K562 (cell line): ENCODE measurements around the gene MRPL44. TPM values are rescaled to one million over a fixed set of nuclear protein-coding genes. Genes with fewer than 3 reads are reported as not detected.

Source experiments
- ATAC-seq: fragments of 200-7000 bp; cut with Tn5 transposase; 3 replicates; pipeline ENCODE4 v1.9.1; 2020; ENCODE audit warnings: moderate library complexity
- BruUV-seq: library from RNA; stranded (reverse); fragments of 400-500 nt; replicated peaks from 2 replicates; lab custom pipeline; 2021; lab: Mats Ljungman, UMichigan
- CTCF ChIA-PET: fragments of 300-600 bp; formaldehyde crosslinking; extraction: SDS; loops from one replicate; lab custom pipeline; 2021; ENCODE audit warnings: low intra/inter-chr PET ratio; lab: Yijun Ruan, JAX
- POLR2A ChIA-PET: fragments of 300-600, 350-650 bp; sonication (Branson Sonifier 250); formaldehyde crosslinking; extraction: SDS; loops from one replicate; lab custom pipeline; 2021; ENCODE audit warnings: antibody characterized with exemption, inconsistent platforms; lab: Yijun Ruan, JAX
- DNase-seq, 4 experiments: peaks; one replicate each; pipeline versions ENCODE4 v3.0.0 to v3.0.0-alpha.2; 2011 to 2018; ENCODE audit warnings: low spot score in 3 of 4, mixed read lengths in 3 of 4; ENCODE audit errors: extremely low read depth in 1 of 4
- FAIRE-seq: peaks from 2 replicates; lab custom pipeline; 2011; peaks lifted over from hg19 to GRCh38; lab: Jason Lieb, UNC
- H2AFZ ChIP-seq: 2 replicates; pipeline ENCODE4 v1.6.0; 2011; ENCODE audit warnings: low read depth, low read length, control low read depth, inconsistent platforms
- H3K27ac ChIP-seq: fragments of 200-600 bp; 3 replicates; pipeline ENCODE4 v1.8.0; 2011; ENCODE audit warnings: low read depth, mild to moderate bottlenecking, control low read depth, inconsistent platforms, low read length, moderate library complexity, mixed read lengths; ENCODE audit errors: extremely low read depth
- H3K27me3 ChIP-seq, 2 experiments: fragments of 300-600 bp in 1 of 2; 2 replicates in 1 of 2; 3 replicates in 1 of 2; pipeline versions ENCODE4 v1.6.0 to v1.8.0; 2011; ENCODE audit warnings: inconsistent platforms in 2 of 2, low read length in 2 of 2, mild to moderate bottlenecking in 1 of 2, mixed read lengths in 1 of 2, moderate library complexity in 1 of 2; ENCODE audit not compliant: control insufficient read depth in 2 of 2, insufficient read depth in 2 of 2
- H3K36me3 ChIP-seq: fragments of 300-600 bp; 3 replicates; pipeline ENCODE4 v1.8.0; 2011; ENCODE audit warnings: mild to moderate bottlenecking, low read length, inconsistent platforms; ENCODE audit not compliant: control insufficient read depth, insufficient read depth
- H3K4me1 ChIP-seq, 2 experiments: fragments of 200-600 bp in 1 of 2; replicated peaks in 1 of 2; 2 replicates in 1 of 2; 3 replicates in 1 of 2; pipeline versions ENCODE4 v1.5.1 to v1.8.0; 2011; ENCODE audit warnings: inconsistent platforms in 2 of 2, low read length in 2 of 2, mild to moderate bottlenecking in 1 of 2, mixed read lengths in 1 of 2, moderate library complexity in 1 of 2; ENCODE audit not compliant: control insufficient read depth in 2 of 2, insufficient read depth in 2 of 2
- H3K4me2 ChIP-seq: 2 replicates; pipeline ENCODE4 v1.6.1; 2011; ENCODE audit warnings: low read length, control low read depth, inconsistent platforms, mixed read lengths; ENCODE audit not compliant: insufficient read depth
- H3K4me3 ChIP-seq: fragments of 200-600 bp; sonication (generic), shearing (Covaris generic); 2 replicates; pipeline ENCODE4 v1.5.1; 2016; ENCODE audit warnings: control low read depth, inconsistent platforms
- H3K79me2 ChIP-seq: fragments of 200-600 bp; 3 replicates; pipeline ENCODE4 v1.8.0; 2011; ENCODE audit warnings: low read length, inconsistent platforms; ENCODE audit not compliant: control insufficient read depth, insufficient read depth
- H3K9ac ChIP-seq, 2 experiments: 2 replicates each; pipeline versions ENCODE4 v1.6.0 to v1.6.1; 2011; ENCODE audit warnings: low read depth in 2 of 2, low read length in 2 of 2, control low read depth in 1 of 2, inconsistent platforms in 1 of 2, mild to moderate bottlenecking in 1 of 2, mixed read lengths in 1 of 2; ENCODE audit not compliant: insufficient read depth in 1 of 2
- H3K9me1 ChIP-seq: one replicate; pipeline ENCODE4 v1.6.0; 2011; ENCODE audit warnings: inconsistent platforms, mild to moderate bottlenecking, low read length, moderate library complexity; ENCODE audit not compliant: control insufficient read depth, insufficient read depth
- H3K9me3 ChIP-seq: replicated peaks from 2 replicates; pipeline ENCODE4 v1.5.1; 2011; ENCODE audit warnings: low read depth, low read length, inconsistent platforms; ENCODE audit not compliant: control insufficient read depth, insufficient read depth
- H4K20me1 ChIP-seq: replicated peaks from 2 replicates; pipeline ENCODE4 v1.6.1; 2011; ENCODE audit warnings: low read length, inconsistent platforms, mixed read lengths; ENCODE audit not compliant: control insufficient read depth, insufficient read depth
- EP400 ChIP-seq: fragments of 450-650 bp; IDR thresholded peaks from 2 replicates; pipeline ENCODE4 v1.6.1; 2017; ENCODE audit warnings: antibody characterized with exemption, mild to moderate bottlenecking, moderate library complexity
- L3MBTL2 ChIP-seq: fragments of 450-650 bp; IDR thresholded peaks from 2 replicates; pipeline ENCODE4 v1.6.1; 2016; ENCODE audit warnings: mild to moderate bottlenecking, moderate library complexity
- NFXL1 ChIP-seq: fragments of 450-650 bp; formaldehyde crosslinking; IDR thresholded peaks from 2 replicates; pipeline ENCODE4 v1.4.0; 2021; ENCODE audit warnings: mild to moderate bottlenecking
- RBM15 ChIP-seq: fragments of 200-400 bp; formaldehyde crosslinking; IDR thresholded peaks from 2 replicates; pipeline ENCODE4 v1.6.1; 2018; ENCODE audit warnings: mild to moderate bottlenecking, low read length, moderate library complexity; ENCODE audit not compliant: insufficient read depth
- WGBS: fragments of 100-300 bp; shearing (Covaris generic); methylation state at CpG from one replicate; pipeline ENCODE4 v1.1.6; 2016; ENCODE audit warnings: low coverage, mixed read lengths; ENCODE audit not compliant: insufficient coverage; ENCODE audit errors: missing lambda C conversion rate; 5-methylcytosine and 5-hydroxymethylcytosine counted together
- in situ Hi-C: fragments of 300-500 bp; cut with MboI; formaldehyde crosslinking; loops from 4 replicates; pipeline ENCODE4 v1.15.0; 2018; ENCODE audit warnings: inconsistent platforms, mixed read lengths
- intact Hi-C: fragments of 100-400 bp; cut with micrococcal nuclease; formaldehyde crosslinking; loops from 2 replicates; pipeline ENCODE4 v1.14.2; 2022
- polyA plus RNA-seq, 8 experiments: library from polyadenylated mRNA; depleted of rRNA in 4 of 8; stranded (reverse) in 5 of 8; unstranded in 3 of 8; fragments of >200 nt; fragmentation: Nextera tagmentation in 2 of 8; fragmentation: Illumina TruSeq in 1 of 8; extraction: Ambion mirVana in 2 of 8; extraction: Trizol in 1 of 8; gene quantifications; 2 replicates each; pipeline versions ENCODE4 v1.2.1 to v1.2.3, GENCODE V29; 2011 to 2014; ENCODE audit warnings: inconsistent platforms in 1 of 8, missing spikeins in 1 of 8
- total RNA-seq, 7 experiments: library from RNA; depleted of rRNA in 6 of 7; stranded (reverse); fragments of >200 nt in 6 of 7; fragmentation: Illumina TruSeq in 2 of 7; extraction: Trizol in 2 of 7; gene quantifications; 2 replicates each; pipeline versions ENCODE4 v1.2.1 to v1.2.3, GENCODE V29; 2011 to 2021; ENCODE audit warnings: low replicate concordance in 1 of 7
- TF ChIP-seq, protein P1 (sequence below), 2 experiments: IDR thresholded peaks; 2 replicates each; pipeline ENCODE4 v1.6.1; 2011; ENCODE audit warnings: borderline replicate concordance in 1 of 2, control low read depth in 1 of 2, low read depth in 1 of 2, low read length in 1 of 2, mild to moderate bottlenecking in 1 of 2, mixed read lengths in 1 of 2, moderate library complexity in 1 of 2; ENCODE audit not compliant: insufficient read depth in 1 of 2, insufficient read length in 1 of 2, poor library complexity in 1 of 2, severe bottlenecking in 1 of 2; ENCODE audit errors: extremely low read depth in 1 of 2
- TF ChIP-seq, protein P2 (sequence below): sonication (generic); formaldehyde crosslinking; IDR thresholded peaks from 2 replicates; pipeline ENCODE4 v1.9.0; 2022; ENCODE audit warnings: mild to moderate bottlenecking, missing genetic modification reagents
- TF ChIP-seq, protein P3 (sequence below): fragments of 450-650 bp; IDR thresholded peaks from 2 replicates; pipeline ENCODE4 v1.6.1; 2016; ENCODE audit warnings: mild to moderate bottlenecking, moderate library complexity

Gene MRPL44
- total and polyA plus RNA-seq, 9 of the 15 experiments (the other 6 are each of a cell fraction or from before 2014, with no cell fraction given), result 10.4 to 26.0 (median 20.2) TPM

DNA sequence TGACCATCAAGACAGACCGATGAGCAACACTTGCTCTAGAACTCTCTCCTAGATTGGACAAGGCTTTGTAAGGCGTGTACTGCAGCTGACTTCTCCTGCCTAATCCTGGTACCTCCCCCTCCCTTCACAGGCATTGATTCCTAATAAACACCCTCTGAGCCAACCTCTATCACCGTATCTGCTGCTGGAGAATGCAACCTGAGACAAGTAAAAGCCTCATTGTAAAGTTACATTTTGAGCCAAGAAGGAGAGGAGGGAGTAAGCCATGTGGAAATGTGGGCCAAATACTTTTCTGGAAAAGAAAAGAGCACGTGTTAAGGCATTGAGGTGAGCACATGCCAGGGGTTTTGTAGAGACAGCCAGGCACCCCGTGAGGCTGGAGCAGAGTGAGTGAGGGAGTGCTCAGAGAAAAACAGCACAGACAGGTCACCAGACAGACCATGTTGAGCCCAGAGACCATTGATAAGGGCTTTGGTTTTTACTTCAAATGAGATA, 9.5 kb upstream of the MRPL44 start:
- Histone ChIP-seq H4K20me1 (no peaks in the 10 kb centered on the region), H3K36me3 (no peaks in the 10 kb centered on the region; the same call in 2 of the 3 replicates), H3K79me2 (peaks cover 21% of the 10 kb centered on the region), H3K9me1 (no peaks in the 10 kb centered on the region), H2AFZ (peak overlapping the region; percentile 79), H3K9ac (no peak overlapping the region), H3K9me3 (no peaks in the 10 kb centered on the region), H3K27me3 (no peaks in the 10 kb centered on the region), H3K4me1 (peaks cover 15 to 25% of the 10 kb centered on the region in 2 experiments; a peak in 4 of 5 replicates), H3K27ac (no peak overlapping the region), H3K4me3 (no peak overlapping the region), H3K4me2 (0 out of 2 replicates have a peak overlapping the region, but pooled peaks have one; percentile 5)
- ATAC-seq (no peak), DNase-seq (peak in 1 of 4 experiments; percentile 25), FAIRE-seq (no peak)
- intact Hi-C loops, result no loop called here
- no TSS peak for BruUV-seq
- CTCF ChIA-PET, result no interaction called here
- WGBS, result 15% methylated on average over 5 of the region's 5 CpGs
- in situ Hi-C loops, result no loop called here
- POLR2A ChIA-PET, result no interaction called here
- TF ChIP-seq, protein P1, sequence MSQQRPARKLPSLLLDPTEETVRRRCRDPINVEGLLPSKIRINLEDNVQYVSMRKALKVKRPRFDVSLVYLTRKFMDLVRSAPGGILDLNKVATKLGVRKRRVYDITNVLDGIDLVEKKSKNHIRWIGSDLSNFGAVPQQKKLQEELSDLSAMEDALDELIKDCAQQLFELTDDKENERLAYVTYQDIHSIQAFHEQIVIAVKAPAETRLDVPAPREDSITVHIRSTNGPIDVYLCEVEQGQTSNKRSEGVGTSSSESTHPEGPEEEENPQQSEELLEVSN (IDR thresholded peaks at IDR 0.05; ENCODE audit: borderline replicate concordance in 1 of 2, extremely low read depth in 1 of 2, insufficient read depth in 1 of 2, insufficient read length in 1 of 2, low read depth in 1 of 2, low read length in 1 of 2, poor library complexity in 1 of 2, severe bottlenecking in 1 of 2), result peak in 1 of 2 experiments; percentile 21
- TF ChIP-seq RBM15, result no peak
- TF ChIP-seq, protein P2, sequence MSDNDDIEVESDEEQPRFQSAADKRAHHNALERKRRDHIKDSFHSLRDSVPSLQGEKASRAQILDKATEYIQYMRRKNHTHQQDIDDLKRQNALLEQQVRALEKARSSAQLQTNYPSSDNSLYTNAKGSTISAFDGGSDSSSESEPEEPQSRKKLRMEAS (CRISPR knock-in tag), result peak; percentile 73; the same call in 1 of the 2 replicates
- TF ChIP-seq L3MBTL2, result peak; percentile 70
- TF ChIP-seq EP400, result peak; percentile 19; the same call in 1 of the 2 replicates
- TF ChIP-seq NFXL1 (CRISPR knock-in tag), result no peak
- TF ChIP-seq, protein P3, sequence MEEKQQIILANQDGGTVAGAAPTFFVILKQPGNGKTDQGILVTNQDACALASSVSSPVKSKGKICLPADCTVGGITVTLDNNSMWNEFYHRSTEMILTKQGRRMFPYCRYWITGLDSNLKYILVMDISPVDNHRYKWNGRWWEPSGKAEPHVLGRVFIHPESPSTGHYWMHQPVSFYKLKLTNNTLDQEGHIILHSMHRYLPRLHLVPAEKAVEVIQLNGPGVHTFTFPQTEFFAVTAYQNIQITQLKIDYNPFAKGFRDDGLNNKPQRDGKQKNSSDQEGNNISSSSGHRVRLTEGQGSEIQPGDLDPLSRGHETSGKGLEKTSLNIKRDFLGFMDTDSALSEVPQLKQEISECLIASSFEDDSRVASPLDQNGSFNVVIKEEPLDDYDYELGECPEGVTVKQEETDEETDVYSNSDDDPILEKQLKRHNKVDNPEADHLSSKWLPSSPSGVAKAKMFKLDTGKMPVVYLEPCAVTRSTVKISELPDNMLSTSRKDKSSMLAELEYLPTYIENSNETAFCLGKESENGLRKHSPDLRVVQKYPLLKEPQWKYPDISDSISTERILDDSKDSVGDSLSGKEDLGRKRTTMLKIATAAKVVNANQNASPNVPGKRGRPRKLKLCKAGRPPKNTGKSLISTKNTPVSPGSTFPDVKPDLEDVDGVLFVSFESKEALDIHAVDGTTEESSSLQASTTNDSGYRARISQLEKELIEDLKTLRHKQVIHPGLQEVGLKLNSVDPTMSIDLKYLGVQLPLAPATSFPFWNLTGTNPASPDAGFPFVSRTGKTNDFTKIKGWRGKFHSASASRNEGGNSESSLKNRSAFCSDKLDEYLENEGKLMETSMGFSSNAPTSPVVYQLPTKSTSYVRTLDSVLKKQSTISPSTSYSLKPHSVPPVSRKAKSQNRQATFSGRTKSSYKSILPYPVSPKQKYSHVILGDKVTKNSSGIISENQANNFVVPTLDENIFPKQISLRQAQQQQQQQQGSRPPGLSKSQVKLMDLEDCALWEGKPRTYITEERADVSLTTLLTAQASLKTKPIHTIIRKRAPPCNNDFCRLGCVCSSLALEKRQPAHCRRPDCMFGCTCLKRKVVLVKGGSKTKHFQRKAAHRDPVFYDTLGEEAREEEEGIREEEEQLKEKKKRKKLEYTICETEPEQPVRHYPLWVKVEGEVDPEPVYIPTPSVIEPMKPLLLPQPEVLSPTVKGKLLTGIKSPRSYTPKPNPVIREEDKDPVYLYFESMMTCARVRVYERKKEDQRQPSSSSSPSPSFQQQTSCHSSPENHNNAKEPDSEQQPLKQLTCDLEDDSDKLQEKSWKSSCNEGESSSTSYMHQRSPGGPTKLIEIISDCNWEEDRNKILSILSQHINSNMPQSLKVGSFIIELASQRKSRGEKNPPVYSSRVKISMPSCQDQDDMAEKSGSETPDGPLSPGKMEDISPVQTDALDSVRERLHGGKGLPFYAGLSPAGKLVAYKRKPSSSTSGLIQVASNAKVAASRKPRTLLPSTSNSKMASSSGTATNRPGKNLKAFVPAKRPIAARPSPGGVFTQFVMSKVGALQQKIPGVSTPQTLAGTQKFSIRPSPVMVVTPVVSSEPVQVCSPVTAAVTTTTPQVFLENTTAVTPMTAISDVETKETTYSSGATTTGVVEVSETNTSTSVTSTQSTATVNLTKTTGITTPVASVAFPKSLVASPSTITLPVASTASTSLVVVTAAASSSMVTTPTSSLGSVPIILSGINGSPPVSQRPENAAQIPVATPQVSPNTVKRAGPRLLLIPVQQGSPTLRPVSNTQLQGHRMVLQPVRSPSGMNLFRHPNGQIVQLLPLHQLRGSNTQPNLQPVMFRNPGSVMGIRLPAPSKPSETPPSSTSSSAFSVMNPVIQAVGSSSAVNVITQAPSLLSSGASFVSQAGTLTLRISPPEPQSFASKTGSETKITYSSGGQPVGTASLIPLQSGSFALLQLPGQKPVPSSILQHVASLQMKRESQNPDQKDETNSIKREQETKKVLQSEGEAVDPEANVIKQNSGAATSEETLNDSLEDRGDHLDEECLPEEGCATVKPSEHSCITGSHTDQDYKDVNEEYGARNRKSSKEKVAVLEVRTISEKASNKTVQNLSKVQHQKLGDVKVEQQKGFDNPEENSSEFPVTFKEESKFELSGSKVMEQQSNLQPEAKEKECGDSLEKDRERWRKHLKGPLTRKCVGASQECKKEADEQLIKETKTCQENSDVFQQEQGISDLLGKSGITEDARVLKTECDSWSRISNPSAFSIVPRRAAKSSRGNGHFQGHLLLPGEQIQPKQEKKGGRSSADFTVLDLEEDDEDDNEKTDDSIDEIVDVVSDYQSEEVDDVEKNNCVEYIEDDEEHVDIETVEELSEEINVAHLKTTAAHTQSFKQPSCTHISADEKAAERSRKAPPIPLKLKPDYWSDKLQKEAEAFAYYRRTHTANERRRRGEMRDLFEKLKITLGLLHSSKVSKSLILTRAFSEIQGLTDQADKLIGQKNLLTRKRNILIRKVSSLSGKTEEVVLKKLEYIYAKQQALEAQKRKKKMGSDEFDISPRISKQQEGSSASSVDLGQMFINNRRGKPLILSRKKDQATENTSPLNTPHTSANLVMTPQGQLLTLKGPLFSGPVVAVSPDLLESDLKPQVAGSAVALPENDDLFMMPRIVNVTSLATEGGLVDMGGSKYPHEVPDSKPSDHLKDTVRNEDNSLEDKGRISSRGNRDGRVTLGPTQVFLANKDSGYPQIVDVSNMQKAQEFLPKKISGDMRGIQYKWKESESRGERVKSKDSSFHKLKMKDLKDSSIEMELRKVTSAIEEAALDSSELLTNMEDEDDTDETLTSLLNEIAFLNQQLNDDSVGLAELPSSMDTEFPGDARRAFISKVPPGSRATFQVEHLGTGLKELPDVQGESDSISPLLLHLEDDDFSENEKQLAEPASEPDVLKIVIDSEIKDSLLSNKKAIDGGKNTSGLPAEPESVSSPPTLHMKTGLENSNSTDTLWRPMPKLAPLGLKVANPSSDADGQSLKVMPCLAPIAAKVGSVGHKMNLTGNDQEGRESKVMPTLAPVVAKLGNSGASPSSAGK, result peak; percentile 81
